Osteoblast (primary cell): Measurements from ENCODE around the gene CHERP. TPM values are rescaled to one million over a fixed set of nuclear protein-coding genes. Genes with fewer than 3 reads are reported as not detected.

Experiments
- DNase-seq: peaks from one replicate; pipeline ENCODE4 v3.0.0; 2011; ENCODE audit warnings: low spot score, mixed read lengths; ENCODE audit not compliant: insufficient read length; ENCODE audit errors: missing footprints
- H2AFZ ChIP-seq: 2 replicates; pipeline ENCODE4 v1.6.0; 2011; ENCODE audit warnings: mild to moderate bottlenecking, low read length
- H3K27ac ChIP-seq: 2 replicates; pipeline ENCODE4 v1.5.1; 2011; ENCODE audit warnings: mild to moderate bottlenecking, low read depth, low read length, moderate library complexity
- H3K27me3 ChIP-seq: 2 replicates; pipeline ENCODE4 v1.6.0; 2012; ENCODE audit warnings: mild to moderate bottlenecking, control low read depth, inconsistent platforms, low read length, moderate library complexity; ENCODE audit not compliant: insufficient read depth
- H3K36me3 ChIP-seq: 2 replicates; pipeline ENCODE4 v1.5.1; 2011; ENCODE audit warnings: mild to moderate bottlenecking, low read length, control low read depth, moderate library complexity; ENCODE audit not compliant: insufficient read depth
- H3K4me1 ChIP-seq: 2 replicates; pipeline ENCODE4 v1.5.1; 2011; ENCODE audit warnings: mild to moderate bottlenecking, low read length, control low read depth, moderate library complexity; ENCODE audit not compliant: insufficient read depth
- H3K4me2 ChIP-seq: 2 replicates; pipeline ENCODE4 v1.6.0; 2011; ENCODE audit warnings: mild to moderate bottlenecking, low read length; ENCODE audit not compliant: insufficient read depth
- H3K4me3 ChIP-seq: fragments of 200-600 bp; sonication (generic); 3 replicates; pipeline ENCODE4 v1.5.1; 2012; ENCODE audit warnings: mild to moderate bottlenecking, low read length, inconsistent platforms; ENCODE audit not compliant: insufficient read depth
- H3K79me2 ChIP-seq: 2 replicates; pipeline ENCODE4 v1.6.0; 2012; ENCODE audit warnings: mild to moderate bottlenecking, low read length, control low read depth, inconsistent platforms; ENCODE audit not compliant: insufficient read depth
- H3K9me3 ChIP-seq: 2 replicates; pipeline ENCODE4 v1.5.1; 2011; ENCODE audit warnings: low read depth, low read length, control low read depth
- H4K20me1 ChIP-seq: 2 replicates; pipeline ENCODE4 v1.6.0; 2012; ENCODE audit warnings: mild to moderate bottlenecking, low read length, control low read depth; ENCODE audit not compliant: insufficient read depth
- CTCF ChIP-seq: IDR thresholded peaks from 2 replicates; pipeline ENCODE4 v1.5.1; 2011; ENCODE audit warnings: mild to moderate bottlenecking, low read depth, low read length, moderate library complexity; ENCODE audit errors: extremely low read depth
- total RNA-seq: library from RNA; depleted of rRNA; stranded (reverse); fragments of >200 nt; gene quantifications from 2 replicates; pipeline ENCODE4 v1.2.3, GENCODE V29; 2012

The CHERP gene
- total RNA-seq, 1 donor: 5.8 TPM

GRCh38 chr19:16541526-16542044 is 652 bp downstream of the CHERP start:
- peak; percentile 86 for DNase-seq
- peaks cover 16% of the 10 kb centered on the region for H3K36me3 ChIP-seq

GRCh38 chr19:16540948-16541347 is 1.3 kb downstream of the CHERP start:
- peak overlapping the region; percentile 98 for H3K4me2 ChIP-seq
- H3K4me1 ChIP-seq: peaks cover 9% of the 10 kb centered on the region
- no peak overlapping the region for H2AFZ ChIP-seq
- DNase-seq: no peak
- H3K9me3 ChIP-seq: no peaks in the 10 kb centered on the region
- peaks cover 16% of the 10 kb centered on the region for H3K36me3 ChIP-seq
- no peaks in the 10 kb centered on the region for H3K27me3 ChIP-seq
- peaks cover 44% of the 10 kb centered on the region for H4K20me1 ChIP-seq
- peak overlapping the region; percentile 99 for H3K4me3 ChIP-seq
- peak overlapping the region; percentile 85 for H3K27ac ChIP-seq
- no peak for TF ChIP-seq CTCF
- H3K79me2 ChIP-seq: peaks cover 87% of the 10 kb centered on the region

More at GRCh38 chr19:16541526-16542044, 652 bp downstream of the CHERP start:
- H2AFZ ChIP-seq: peak overlapping the region; percentile 71
- peak overlapping the region; percentile 98 for H3K4me2 ChIP-seq
- TF ChIP-seq CTCF: no peak
- peaks cover 40% of the 10 kb centered on the region for H4K20me1 ChIP-seq
- peak overlapping the region; percentile 85 for H3K27ac ChIP-seq
- peaks cover 9% of the 10 kb centered on the region for H3K4me1 ChIP-seq
- peak overlapping the region; percentile 99 for H3K4me3 ChIP-seq
- H3K27me3 ChIP-seq: no peaks in the 10 kb centered on the region
- no peaks in the 10 kb centered on the region for H3K9me3 ChIP-seq
- H3K79me2 ChIP-seq: peaks cover 80% of the 10 kb centered on the region

DNA sequence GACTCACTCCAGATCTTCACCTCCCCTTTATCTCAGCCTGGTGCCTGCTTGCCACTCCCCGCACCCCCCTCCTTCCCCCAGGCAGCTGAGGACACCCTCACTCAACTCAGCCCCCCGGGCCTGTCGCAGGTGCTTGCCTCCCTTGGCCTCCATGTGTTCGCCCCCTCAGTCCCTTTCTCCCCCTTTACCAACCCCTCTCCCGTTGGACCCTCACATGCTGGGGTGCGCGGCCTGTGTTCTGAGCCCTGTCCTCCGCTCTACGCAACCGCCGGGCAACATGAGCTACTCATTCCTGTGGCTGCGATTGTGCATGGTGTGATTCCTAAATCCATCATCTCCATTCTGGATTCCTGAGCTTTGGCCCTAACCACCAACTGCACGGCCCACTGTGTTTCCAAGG is 5.1 kb downstream of the CHERP start:
- peaks cover 9% of the 10 kb centered on the region for H3K4me1 ChIP-seq
- H3K36me3 ChIP-seq: peaks cover 35% of the 10 kb centered on the region
- no peaks in the 10 kb centered on the region for H3K27me3 ChIP-seq
- no peak overlapping the region for H2AFZ ChIP-seq
- no peaks in the 10 kb centered on the region for H3K9me3 ChIP-seq
- H3K79me2 ChIP-seq: peaks cover 71% of the 10 kb centered on the region
- H4K20me1 ChIP-seq: peaks cover 50% of the 10 kb centered on the region
- no peak overlapping the region for H3K4me3 ChIP-seq
- H3K4me2 ChIP-seq: no peak overlapping the region
- DNase-seq: peak; percentile 83
- H3K27ac ChIP-seq: no peak overlapping the region
- no peak for TF ChIP-seq CTCF

GRCh38 chr19:16536130-16536529 is 6.1 kb downstream of the CHERP start:
- Histone ChIP-seq H3K4me3 (no peak overlapping the region), H4K20me1 (peaks cover 43% of the 10 kb centered on the region), H3K79me2 (peaks cover 61% of the 10 kb centered on the region), H3K4me1 (peaks cover 5% of the 10 kb centered on the region), H3K9me3 (no peaks in the 10 kb centered on the region), H3K36me3 (peaks cover 45% of the 10 kb centered on the region), H3K27me3 (no peaks in the 10 kb centered on the region), H3K27ac (no peak overlapping the region), H2AFZ (no peak overlapping the region), H3K4me2 (no peak overlapping the region)
- TF ChIP-seq CTCF: no peak
- DNase-seq: peak; percentile 80
